A375 (cell line): Measurements from ENCODE around the gene HOXC5. TPM values are rescaled to one million over a fixed set of nuclear protein-coding genes. Genes with fewer than 3 reads are reported as not detected.

Source experiments
- small RNA-seq: library from RNA; depleted of rRNA; stranded (forward); fragments of <200 nt; gene quantifications from one replicate; pipeline ENCODE3, GENCODE V24; 2014
- total RNA-seq: library from RNA; depleted of rRNA; stranded (reverse); fragments of >200 nt; shearing (Covaris generic); gene quantifications from 2 replicates; pipeline ENCODE4 v1.2.3, GENCODE V29; 2014; rRNA removed

Gene HOXC5
- 0.19 and 0.58 TPM in 2 replicates for total RNA-seq

GRCh38 chr12:54032627-54033100, at the start of gene HOXC5:
HOXC5 (plus strand) TSS chr12:54033050; CDS start chr12:54033123, 73 bp downstream.

GRCh38 chr12:53984901-53985691, 47.8 kb upstream of the HOXC5 start, which contains the start of gene HOXC10:
HOXC10 (plus strand) TSS chr12:53985146; CDS start chr12:53985260, 114 bp downstream.

GRCh38 chr12:54000116-54001114, 32.4 kb upstream of the HOXC5 start, which contains the start of gene HOXC9:
HOXC9 (plus strand) TSS chr12:54000161; CDS start chr12:54000189, 28 bp downstream.

GRCh38 chr12:54028314-54029201, 4.3 kb upstream of the HOXC5 start, which contains the start of gene HOXC6:
HOXC6 (plus strand) TSS chr12:54028440; CDS start chr12:54028522, 82 bp downstream.

GRCh38 chr12:54053751-54054741, 21.2 kb downstream of the HOXC5 start, which contains the start of gene HOXC4:
HOXC4 (plus strand) TSS chr12:54053835; CDS start chr12:54053923, 88 bp downstream.

Small RNA genes within 50 kb of the gene (small RNA-seq; reads per million reads assigned to genes)
- gene HOXC5 (not detected), gene MIR196A2 (3.6 reads per million, percentile 81 among the genes with 10 or more reads in this experiment), gene MIR615 (1.0 reads per million, percentile 55 among the genes with 10 or more reads in this experiment)

Other genes with a start within 250 kb of the HOXC5 start
- 5.1 and 6.0 TPM in 2 replicates for gene HOXC13, start 94.2 kb upstream of the HOXC5 start, total RNA-seq
- gene HOXC12, start 78.1 kb upstream of the HOXC5 start, total RNA-seq: 2.6 and 2.8 TPM in 2 replicates
- 3.2 and 4.2 TPM in 2 replicates for gene HOXC11, start 59.9 kb upstream of the HOXC5 start, total RNA-seq
- 0.50 and 1.7 TPM in 2 replicates for gene HOTAIR, start 58.1 kb upstream of the HOXC5 start, total RNA-seq
- 13.2 and 15.5 TPM in 2 replicates for gene HOXC10, start 47.9 kb upstream of the HOXC5 start, total RNA-seq
- 8.4 and 11.2 TPM in 2 replicates for gene HOXC9, start 32.9 kb upstream of the HOXC5 start, total RNA-seq
- 3.8 and 4.5 TPM in 2 replicates for gene HOXC8, start 24.1 kb upstream of the HOXC5 start, total RNA-seq
- 2.7 and 3.7 TPM in 2 replicates for gene HOXC6, start 4.6 kb upstream of the HOXC5 start, total RNA-seq
- gene HOXC4, start 20.8 kb downstream of the HOXC5 start, total RNA-seq: 2.3 and 4.3 TPM in 2 replicates
- 85.1 and 86.0 TPM in 2 replicates for gene SMUG1, start 155.9 kb downstream of the HOXC5 start, total RNA-seq
- gene CBX5, start 247.1 kb downstream of the HOXC5 start, total RNA-seq: 41.9 and 47.0 TPM in 2 replicates
- gene HNRNPA1, start 247.7 kb downstream of the HOXC5 start, total RNA-seq: 908 and 1,020 TPM in 2 replicates